B cell (primary cell): ENCODE measurements around the gene CDCA5. TPM values are rescaled to one million over a fixed set of nuclear protein-coding genes. Genes with fewer than 3 reads are reported as not detected.

Experiments
- ATAC-seq: fragments of 200-7000 bp; cut with Tn5 transposase; one replicate; pipeline ENCODE4 v1.10.0; 2021; ENCODE audit warnings: low read depth, mild to moderate bottlenecking, moderate number of reproducible peaks, moderate library complexity
- CTCF ChIA-PET: fragments of 350-600 bp; sonication (Branson Sonifier 250); formaldehyde crosslinking; loops from one replicate; lab custom pipeline; 2021; ENCODE audit warnings: antibody characterized with exemption, inconsistent platforms; lab: Charles Lee
- POLR2A ChIA-PET: fragments of 350-600 bp; sonication (Branson Sonifier 250); formaldehyde crosslinking; loops from one replicate; lab custom pipeline; 2021; ENCODE audit warnings: antibody characterized with exemption; lab: Charles Lee
- DNase-seq: peaks from one replicate; pipeline ENCODE4 v3.0.0; 2013
- H2AFZ ChIP-seq: 2 replicates; pipeline ENCODE4 v1.6.1; 2012; ENCODE audit warnings: mild to moderate bottlenecking, low read depth, low read length; ENCODE audit not compliant: insufficient read depth, poor library complexity, severe bottlenecking
- H3K27ac ChIP-seq, 2 donors: 1 replicate in 1 of 2; 2 replicates in 1 of 2; pipeline ENCODE4 v1.5.1; 2012 to 2013; ENCODE audit warnings: low read length in 2 of 2, mild to moderate bottlenecking in 2 of 2, moderate library complexity in 1 of 2
- H3K27me3 ChIP-seq, 4 experiments: fragments of 200-600 bp in 1 of 4; sonication (generic) in 1 of 4; replicated peaks in 1 of 4; 1 replicate in 2 of 4; 2 replicates in 2 of 4; pipeline versions ENCODE4 v1.6.1 to v1.7.0; 2013 to 2016; ENCODE audit warnings: low read length in 3 of 4, mild to moderate bottlenecking in 2 of 4, mixed read lengths in 1 of 4, moderate library complexity in 1 of 4; ENCODE audit not compliant: insufficient read depth in 4 of 4, control insufficient read depth in 3 of 4; ENCODE audit errors: control extremely low read depth in 1 of 4
- H3K36me3 ChIP-seq, 2 experiments: replicated peaks in 1 of 2; 1 replicate in 1 of 2; 2 replicates in 1 of 2; pipeline versions ENCODE4 v1.6.1 to v1.7.1; 2013; ENCODE audit warnings: low read length in 1 of 2; ENCODE audit not compliant: insufficient read depth in 2 of 2, control insufficient read depth in 1 of 2; ENCODE audit errors: control extremely low read depth in 1 of 2, extremely low read depth in 1 of 2
- H3K4me1 ChIP-seq, 2 donors: fragments of 200-600 bp in 1 of 2; sonication (generic) in 1 of 2; 1 replicate in 1 of 2; 2 replicates in 1 of 2; pipeline versions ENCODE4 v1.5.1 to v1.6.1; 2013 to 2017; ENCODE audit warnings: low read length in 2 of 2; ENCODE audit not compliant: control insufficient read depth in 2 of 2, insufficient read depth in 2 of 2
- H3K4me2 ChIP-seq: replicated peaks from 2 replicates; pipeline ENCODE3; 2012; ENCODE audit warnings: mild to moderate bottlenecking, low read depth, low read length; ENCODE audit not compliant: poor library complexity, severe bottlenecking
- H3K4me3 ChIP-seq, 5 experiments: fragments of 200-600 bp in 1 of 5; sonication (generic) in 1 of 5; 1 replicate in 3 of 5; 2 replicates in 2 of 5; pipeline versions ENCODE4 v1.5.1 to v1.7.0; 2011 to 2016; ENCODE audit warnings: low read length in 4 of 5, mild to moderate bottlenecking in 4 of 5, low read depth in 2 of 5, control low read depth in 1 of 5, moderate library complexity in 1 of 5; ENCODE audit not compliant: insufficient read depth in 1 of 5; ENCODE audit errors: control extremely low read depth in 1 of 5, extremely low read depth in 1 of 5
- H3K79me2 ChIP-seq: fragments of 200-600 bp; sonication (generic); one replicate; pipeline ENCODE4 v1.6.0; 2016; ENCODE audit warnings: low read length; ENCODE audit not compliant: control insufficient read depth, insufficient read depth
- H3K9ac ChIP-seq: fragments of 200-600 bp; sonication (generic); 2 replicates; pipeline ENCODE4 v1.6.1; 2017; ENCODE audit warnings: mild to moderate bottlenecking, low read length, moderate library complexity
- H3K9me3 ChIP-seq, 3 donors: one replicate each; pipeline versions ENCODE4 v1.6.1 to v1.7.1; 2013; ENCODE audit warnings: low read length in 2 of 3; ENCODE audit not compliant: control insufficient read depth in 2 of 3, insufficient read depth in 1 of 3; ENCODE audit errors: control extremely low read depth in 1 of 3
- H4K20me1 ChIP-seq: 2 replicates; pipeline ENCODE4 v1.6.0; 2012; ENCODE audit warnings: mild to moderate bottlenecking, low read length; ENCODE audit not compliant: insufficient read depth, control insufficient read depth, poor library complexity, severe bottlenecking
- H3K27ac Mint-ChIP-seq: one replicate; pipeline ENCODE4 v1.8.0; 2021; ENCODE audit warnings: mixed read lengths
- H3K27me3 Mint-ChIP-seq: one replicate; pipeline ENCODE4 v1.8.0; 2021; ENCODE audit warnings: mixed read lengths
- H3K4me1 Mint-ChIP-seq: one replicate; pipeline ENCODE4 v1.8.0; 2021; ENCODE audit warnings: mixed read lengths
- H3K4me3 Mint-ChIP-seq: one replicate; pipeline ENCODE4 v1.8.0; 2021; ENCODE audit warnings: mixed read lengths
- H3K9me3 Mint-ChIP-seq: one replicate; pipeline ENCODE4 v1.8.0; 2022; ENCODE audit warnings: mixed read lengths; ENCODE audit not compliant: insufficient read depth
- CTCF ChIP-seq: fragments of 200-600 bp; IDR thresholded peaks from one replicate; pipeline ENCODE4 v1.8.0; 2022; ENCODE audit warnings: antibody characterized with exemption, mild to moderate bottlenecking
- EZH2 ChIP-seq: IDR thresholded peaks from 2 replicates; pipeline ENCODE4 v1.6.1; 2012; ENCODE audit warnings: borderline replicate concordance, low read depth, mild to moderate bottlenecking, moderate library complexity, low read length; ENCODE audit not compliant: insufficient read depth, poor library complexity, severe bottlenecking
- WGBS: methylation state at CpG from one replicate; pipeline ENCODE4 v1.1.5; 2013; ENCODE audit warnings: missing lambda C conversion rate; ENCODE audit not compliant: insufficient coverage; 5-methylcytosine and 5-hydroxymethylcytosine counted together
- intact Hi-C: fragments of 100-400 bp; cut with micrococcal nuclease; formaldehyde crosslinking; loops from one replicate; pipeline ENCODE4 v1.10.0; 2022
- polyA plus RNA-seq: library from polyadenylated mRNA; depleted of rRNA; stranded (reverse); fragments of >200 nt; gene quantifications from 2 replicates; pipeline ENCODE4 v1.2.3, GENCODE V29; 2012
- total RNA-seq, 2 donors: library from RNA; stranded (reverse); fragments of 120-200 nt in 1 of 2; gene quantifications; 1 replicate in 1 of 2; 2 replicates in 1 of 2; pipeline versions ENCODE4 v1.2.3 to v1.2.4, GENCODE V29; 2013 to 2022

Gene CDCA5
- total and polyA plus RNA-seq, 2 donors (not counting 1 experiment from before 2014, with no cell fraction given) = 1.1 to 1.4 TPM

DNA sequence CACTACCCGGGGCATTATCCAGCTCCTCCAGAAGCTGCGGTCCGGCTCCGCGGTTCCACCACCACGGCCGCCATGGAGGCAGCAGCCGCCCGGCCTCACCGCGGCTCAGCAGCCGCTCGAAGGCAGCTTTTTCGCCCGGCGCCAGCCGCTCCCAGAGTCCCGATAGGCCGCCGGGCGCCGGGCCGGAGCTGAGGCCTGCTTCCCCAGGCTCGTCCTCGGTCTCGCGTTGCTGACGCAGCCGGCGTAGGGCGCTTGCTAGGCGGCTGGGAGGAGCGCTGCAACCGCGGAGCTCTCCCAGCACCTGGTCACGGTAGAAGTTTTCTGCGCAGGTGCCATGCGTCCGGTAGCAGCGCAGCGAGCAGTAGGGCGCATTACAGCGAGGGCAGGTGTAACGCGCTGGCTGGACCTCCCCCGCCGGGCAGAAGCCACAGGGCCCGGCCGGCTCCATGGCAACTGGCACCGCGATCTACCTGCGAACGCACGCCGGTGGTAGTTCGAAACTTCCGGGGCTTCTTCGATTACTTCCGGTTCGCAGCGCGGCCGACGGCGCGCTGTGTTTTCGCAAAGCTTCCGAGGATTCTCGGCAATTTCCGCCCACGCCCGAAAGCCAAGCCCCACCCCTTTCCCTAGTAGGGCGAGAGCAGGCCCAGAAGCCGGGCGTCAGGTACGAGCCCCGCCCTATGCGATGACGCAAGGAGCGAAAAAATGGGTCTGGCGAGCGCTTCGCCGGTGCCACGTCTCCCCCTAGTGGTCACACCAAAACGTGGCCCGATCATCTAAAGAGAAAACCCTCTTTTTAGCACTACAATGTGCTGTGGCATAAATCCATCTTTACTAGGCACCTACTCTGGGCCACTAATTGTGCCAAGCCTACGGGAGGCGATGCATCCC lies 33.6 kb upstream of the CDCA5 start, which contains the start of gene ZNHIT2:
ZNHIT2 (minus strand) TSS at position 496 of the 891 bp plus-strand sequence; CDS start at position 448, 48 bp downstream.
- ATAC-seq (peak; percentile 74), DNase-seq (peak; percentile 100)
- Mint-ChIP-seq H3K27me3 (no peaks in the 10 kb centered on the region), H3K27ac (peak within 1 kb of the TSS; percentile 91), H3K4me3 (peak within 1 kb of the TSS; percentile 91), H3K4me1 (peaks cover 71% of the 10 kb centered on the region), H3K9me3 (no peaks in the 10 kb centered on the region)
- TF ChIP-seq CTCF (peak; percentile 92), EZH2 (no peak)
- H3K27ac ChIP-seq = peak within 1 kb of the TSS; percentile 69 to 96
- no peaks in the 10 kb centered on the region for H3K27me3 ChIP-seq
- peak within 1 kb of the TSS; percentile 84 for H3K9ac ChIP-seq
- H3K79me2 ChIP-seq = peaks cover 78% of the 10 kb centered on the region
- H3K4me1 ChIP-seq = peaks cover 38 to 60% of the 10 kb centered on the region in 2 donors
- H3K9me3 ChIP-seq = no peaks in the 10 kb centered on the region
- CTCF ChIA-PET = interaction anchor here (0.7 to 5.0 kb wide), 14 partner anchors 8 to 429 kb away, joined by 3 to 47 read pairs (median 12); partner anchors contain the start of genes ARL2, CAPN1, CDC42BPG and SPDYC
- peak within 1 kb of the TSS; percentile 0 to 80 (median 80) for H3K4me3 ChIP-seq
- H4K20me1 ChIP-seq = peaks cover 31% of the 10 kb centered on the region
- peak within 1 kb of the TSS; percentile 58 for H2AFZ ChIP-seq
- POLR2A ChIA-PET = interaction anchor here (0.6 to 7.3 kb wide), 13 partner anchors 9 to 885 kb away, joined by 3 to 160 read pairs (median 4); partner anchors contain the start of genes ARL2, CAPN1, MUS81 and POLA2
- intact Hi-C loops = loop anchor here (1.0 to 10.0 kb wide), 9 partner anchors 15 to 497 kb away; partner anchors contain the start of genes ATG2A, CDCA5, MAP3K11 and PCNX3
- peaks cover 0 to 42% of the 10 kb centered on the region in 2 experiments for H3K36me3 ChIP-seq
- H3K4me2 ChIP-seq = peak within 1 kb of the TSS; percentile 96
- WGBS = under 1% methylated on average over 89 of the region's 89 CpGs
